GM08714 (cell line): ENCODE data around the gene TSPAN15.

Experiments used
- H3K4me3 ChIP-seq: fragments of 200-500 bp; sonication (Bioruptor generic); 2 replicates; pipeline ENCODE4 v1.5.1; 2014; ENCODE audit warnings: mild to moderate bottlenecking, low read length, inconsistent platforms
- ZNF274 ChIP-seq: IDR thresholded peaks from 2 replicates; pipeline ENCODE4 v1.6.1; 2012; ENCODE audit warnings: mild to moderate bottlenecking, low read depth, low read length

TSPAN15 gene

GRCh38 chr10:69425511-69426298, 25.6 kb upstream of the TSPAN15 start:
- TF ChIP-seq ZNF274, result no peak
- no peak overlapping the region for H3K4me3 ChIP-seq

GRCh38 chr10:69426376-69426727, 24.9 kb upstream of the TSPAN15 start:
- TF ChIP-seq ZNF274, result no peak

GRCh38 chr10:69428165-69428564, 23.1 kb upstream of the TSPAN15 start:
- no peak overlapping the region for H3K4me3 ChIP-seq
- no peak for TF ChIP-seq ZNF274

More at GRCh38 chr10:69426376-69426727, 24.9 kb upstream of the TSPAN15 start:
- no peak overlapping the region for H3K4me3 ChIP-seq

GRCh38 chr10:69434169-69434568, 17.1 kb upstream of the TSPAN15 start:
- no peak overlapping the region for H3K4me3 ChIP-seq
- TF ChIP-seq ZNF274, result no peak

- no peak for TF ChIP-seq ZNF274
Observed at GRCh38 chr10:69434926-69435325, 16.3 kb upstream of the TSPAN15 start.

GRCh38 chr10:69435966-69436520, 15.2 kb upstream of the TSPAN15 start:
- no peak overlapping the region for H3K4me3 ChIP-seq
- TF ChIP-seq ZNF274, result no peak

More at GRCh38 chr10:69434926-69435325, 16.3 kb upstream of the TSPAN15 start:
- H3K4me3 ChIP-seq, result no peak overlapping the region

GRCh38 chr10:69437321-69438259, 13.7 kb upstream of the TSPAN15 start:
- TF ChIP-seq ZNF274, result no peak
- H3K4me3 ChIP-seq, result no peak overlapping the region

- no peak for TF ChIP-seq ZNF274
- H3K4me3 ChIP-seq, result no peak overlapping the region
Observed at GRCh38 chr10:69438536-69439349, 12.5 kb upstream of the TSPAN15 start.

- H3K4me3 ChIP-seq, result no peak overlapping the region
- TF ChIP-seq ZNF274, result no peak
Observed at GRCh38 chr10:69439350-69439739, 11.9 kb upstream of the TSPAN15 start.

GRCh38 chr10:69439813-69440506, 11.3 kb upstream of the TSPAN15 start:
- no peak overlapping the region for H3K4me3 ChIP-seq
- no peak for TF ChIP-seq ZNF274

- no peak for TF ChIP-seq ZNF274
- H3K4me3 ChIP-seq, result no peak overlapping the region
Observed at GRCh38 chr10:69443354-69443753, 7.9 kb upstream of the TSPAN15 start.

- H3K4me3 ChIP-seq, result no peak overlapping the region
- TF ChIP-seq ZNF274, result no peak
Observed at GRCh38 chr10:69445041-69445440, 6.2 kb upstream of the TSPAN15 start.

- no peak overlapping the region for H3K4me3 ChIP-seq
- TF ChIP-seq ZNF274, result no peak
Observed at GRCh38 chr10:69446229-69446628, 5.0 kb upstream of the TSPAN15 start.
